H9 (cell line): ENCODE results near the gene THSD7A. TPM values are rescaled to one million over a fixed set of nuclear protein-coding genes. Genes with fewer than 3 reads are reported as not detected.

ENCODE experiments used
- DNase-seq: peaks from one replicate; pipeline ENCODE4 v3.0.0-alpha.2; 2017
- H2AFZ ChIP-seq: one replicate; pipeline ENCODE4 v1.6.1; 2013; ENCODE audit warnings: mild to moderate bottlenecking, low read length, control low read depth, moderate library complexity
- H2AK5ac ChIP-seq: 2 replicates; pipeline ENCODE4 v1.6.1; 2013; ENCODE audit warnings: low read length, control low read depth, mixed read lengths; ENCODE audit not compliant: insufficient read length
- H2BK120ac ChIP-seq: one replicate; pipeline ENCODE4 v1.6.1; 2013; ENCODE audit warnings: low read depth, mild to moderate bottlenecking, low read length, control low read depth, inconsistent platforms; ENCODE audit not compliant: poor library complexity, severe bottlenecking
- H2BK12ac ChIP-seq: 2 replicates; pipeline ENCODE4 v1.6.1; 2013; ENCODE audit warnings: low read length, control low read depth, mixed read lengths, low read depth; ENCODE audit not compliant: insufficient read length
- H2BK15ac ChIP-seq: 2 replicates; pipeline ENCODE4 v1.6.1; 2013; ENCODE audit warnings: low read depth, low read length, control low read depth
- H2BK20ac ChIP-seq: one replicate; pipeline ENCODE4 v1.6.1; 2013; ENCODE audit warnings: low read depth, mild to moderate bottlenecking, low read length, control low read depth, inconsistent platforms; ENCODE audit not compliant: poor library complexity, severe bottlenecking
- H2BK5ac ChIP-seq: 2 replicates; pipeline ENCODE4 v1.6.1; 2013; ENCODE audit warnings: low read length, control low read depth, mixed read lengths; ENCODE audit not compliant: insufficient read length
- H3K14ac ChIP-seq: 2 replicates; pipeline ENCODE4 v1.6.1; 2013; ENCODE audit warnings: low read length, control low read depth; ENCODE audit not compliant: insufficient read depth
- H3K18ac ChIP-seq: 2 replicates; pipeline ENCODE4 v1.6.1; 2013; ENCODE audit warnings: low read depth, mild to moderate bottlenecking, mixed read lengths, low read length, control low read depth; ENCODE audit not compliant: insufficient read length
- H3K23ac ChIP-seq: 2 replicates; pipeline ENCODE4 v1.6.1; 2013; ENCODE audit warnings: low read length, control low read depth, mixed read lengths, low read depth; ENCODE audit not compliant: insufficient read length
- H3K23me2 ChIP-seq: 2 replicates; pipeline ENCODE4 v1.6.1; 2013; ENCODE audit warnings: low read depth, mild to moderate bottlenecking, mixed read lengths, low read length, control low read depth; ENCODE audit not compliant: insufficient read length, poor library complexity, severe bottlenecking
- H3K27ac ChIP-seq: 2 replicates; pipeline ENCODE4 v1.5.1; 2013; ENCODE audit warnings: low read length, control low read depth, mixed read lengths, low read depth; ENCODE audit not compliant: insufficient read length
- H3K27me3 ChIP-seq: 2 replicates; pipeline ENCODE4 v1.6.1; 2013; ENCODE audit warnings: low read length, control low read depth, inconsistent platforms; ENCODE audit not compliant: insufficient read depth
- H3K4ac ChIP-seq: 2 replicates; pipeline ENCODE4 v1.6.1; 2013; ENCODE audit warnings: low read depth, mild to moderate bottlenecking, control low read depth, inconsistent platforms, low read length, moderate library complexity
- H3K4me1 ChIP-seq: 2 replicates; pipeline ENCODE4 v1.6.1; 2013; ENCODE audit warnings: low read length, control low read depth, inconsistent platforms; ENCODE audit not compliant: insufficient read depth
- H3K4me2 ChIP-seq: 2 replicates; pipeline ENCODE4 v1.6.1; 2013; ENCODE audit warnings: low read length, control low read depth, mixed read lengths; ENCODE audit not compliant: insufficient read length, insufficient read depth
- H3K56ac ChIP-seq: 2 replicates; pipeline ENCODE4 v1.6.1; 2013; ENCODE audit warnings: low read depth, mild to moderate bottlenecking, mixed read lengths, low read length, control low read depth; ENCODE audit not compliant: insufficient read length
- H3K79me1 ChIP-seq: 2 replicates; pipeline ENCODE4 v1.6.1; 2013; ENCODE audit warnings: low read depth, mild to moderate bottlenecking, moderate library complexity, low read length, control low read depth, inconsistent platforms; ENCODE audit not compliant: insufficient read depth, poor library complexity, severe bottlenecking
- H3K79me2 ChIP-seq: 2 replicates; pipeline ENCODE4 v1.6.1; 2013; ENCODE audit warnings: low read length, control low read depth, inconsistent platforms; ENCODE audit not compliant: insufficient read depth
- H3K9ac ChIP-seq: 2 replicates; pipeline ENCODE4 v1.6.1; 2013; ENCODE audit warnings: low read length, control low read depth, mixed read lengths; ENCODE audit not compliant: insufficient read length; ENCODE audit errors: extremely low read depth
- H3K9me3 ChIP-seq: one replicate; pipeline ENCODE4 v1.6.1; 2013; ENCODE audit warnings: low read depth, low read length, inconsistent platforms; ENCODE audit not compliant: control insufficient read depth
- H3T11ph ChIP-seq: one replicate; pipeline ENCODE4 v1.6.1; 2013; ENCODE audit warnings: mild to moderate bottlenecking, low read length, control low read depth, inconsistent platforms
- H4K20me1 ChIP-seq: one replicate; pipeline ENCODE4 v1.6.1; 2013; ENCODE audit not compliant: control insufficient read depth, insufficient read length, insufficient read depth
- H4K5ac ChIP-seq: 2 replicates; pipeline ENCODE4 v1.6.1; 2013; ENCODE audit warnings: low read depth, mild to moderate bottlenecking, mixed read lengths, low read length, control low read depth; ENCODE audit not compliant: insufficient read length
- H4K8ac ChIP-seq: replicated peaks from 2 replicates; pipeline ENCODE4 v1.6.1; 2013; ENCODE audit warnings: low read length, control low read depth, mixed read lengths, low read depth; ENCODE audit not compliant: insufficient read length
- H4K91ac ChIP-seq: 2 replicates; pipeline ENCODE4 v1.6.1; 2013; ENCODE audit warnings: low read depth, mild to moderate bottlenecking, moderate library complexity, mixed read lengths, low read length, control low read depth; ENCODE audit not compliant: insufficient read length
- H3K27ac Mint-ChIP-seq, 3 experiments: 2 replicates in 2 of 3; 3 replicates in 1 of 3; pipeline ENCODE4 v1.8.0; 2020 to 2021; ENCODE audit warnings: mixed read lengths in 3 of 3, mild to moderate bottlenecking in 1 of 3, moderate library complexity in 1 of 3
- H3K27me3 Mint-ChIP-seq: 2 replicates; pipeline ENCODE4 v1.8.0; 2021; ENCODE audit warnings: low read depth, mild to moderate bottlenecking, moderate library complexity, mixed read lengths
- H3K36me3 Mint-ChIP-seq, 3 experiments: 2 replicates in 2 of 3; 3 replicates in 1 of 3; pipeline ENCODE4 v1.8.0; 2020 to 2021; ENCODE audit warnings: low read depth in 3 of 3, mixed read lengths in 3 of 3; ENCODE audit not compliant: insufficient read depth in 1 of 3
- H3K4me1 Mint-ChIP-seq, 2 experiments: 2 replicates each; pipeline ENCODE4 v1.8.0; 2020; ENCODE audit warnings: mixed read lengths in 2 of 2
- H3K4me3 Mint-ChIP-seq, 2 experiments: 2 replicates in 1 of 2; 3 replicates in 1 of 2; pipeline ENCODE4 v1.8.0; 2020 to 2021; ENCODE audit warnings: mild to moderate bottlenecking in 2 of 2, mixed read lengths in 2 of 2, moderate library complexity in 1 of 2
- H3K9me3 Mint-ChIP-seq, 2 experiments: 2 replicates in 1 of 2; 3 replicates in 1 of 2; pipeline ENCODE4 v1.8.0; 2020; ENCODE audit warnings: mild to moderate bottlenecking in 2 of 2, mixed read lengths in 2 of 2, moderate library complexity in 1 of 2
- WGBS: extraction: QIAGEN DNeasy Blood & Tissue Kit; methylation state at CpG from one replicate; pipeline ENCODE4 v1.1.7; 2013; ENCODE audit warnings: missing lambda C conversion rate, low lambda C conversion rate, mixed read lengths; ENCODE audit not compliant: insufficient read length; ENCODE audit errors: extremely low coverage; 5-methylcytosine and 5-hydroxymethylcytosine counted together
- total RNA-seq: library from RNA; stranded (reverse); gene quantifications from 2 replicates; pipeline ENCODE4 v1.2.1, GENCODE V29; 2021
- TF ChIP-seq, protein P1 (sequence below): fragments of 200-600 bp; sonication (generic); conservative IDR thresholded peaks from 3 replicates; pipeline ENCODE4 v1.8.0; 2021; ENCODE audit warnings: antibody characterized with exemption, mild to moderate bottlenecking

The THSD7A gene
- total RNA-seq, 1 experiment from 2014 or later = 0.42 TPM

GRCh38 chr7:11538751-11539299 lies 293.2 kb downstream of the THSD7A start:
- no CpG with 5 or more reads among the region's 1 CpG for WGBS
- TF ChIP-seq, protein P1, sequence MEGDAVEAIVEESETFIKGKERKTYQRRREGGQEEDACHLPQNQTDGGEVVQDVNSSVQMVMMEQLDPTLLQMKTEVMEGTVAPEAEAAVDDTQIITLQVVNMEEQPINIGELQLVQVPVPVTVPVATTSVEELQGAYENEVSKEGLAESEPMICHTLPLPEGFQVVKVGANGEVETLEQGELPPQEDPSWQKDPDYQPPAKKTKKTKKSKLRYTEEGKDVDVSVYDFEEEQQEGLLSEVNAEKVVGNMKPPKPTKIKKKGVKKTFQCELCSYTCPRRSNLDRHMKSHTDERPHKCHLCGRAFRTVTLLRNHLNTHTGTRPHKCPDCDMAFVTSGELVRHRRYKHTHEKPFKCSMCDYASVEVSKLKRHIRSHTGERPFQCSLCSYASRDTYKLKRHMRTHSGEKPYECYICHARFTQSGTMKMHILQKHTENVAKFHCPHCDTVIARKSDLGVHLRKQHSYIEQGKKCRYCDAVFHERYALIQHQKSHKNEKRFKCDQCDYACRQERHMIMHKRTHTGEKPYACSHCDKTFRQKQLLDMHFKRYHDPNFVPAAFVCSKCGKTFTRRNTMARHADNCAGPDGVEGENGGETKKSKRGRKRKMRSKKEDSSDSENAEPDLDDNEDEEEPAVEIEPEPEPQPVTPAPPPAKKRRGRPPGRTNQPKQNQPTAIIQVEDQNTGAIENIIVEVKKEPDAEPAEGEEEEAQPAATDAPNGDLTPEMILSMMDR = no peak
- H3K56ac ChIP-seq = no peak overlapping the region
- Mint-ChIP-seq H3K27me3 (no peaks in the 10 kb centered on the region), H3K9me3 (no peaks in the 10 kb centered on the region), H3K4me3 (no peak overlapping the region), H3K36me3 (peaks cover 0 to 2% (median 0%) of the 10 kb centered on the region in 3 experiments; a peak in 1 of 7 replicates), H3K27ac (no peak overlapping the region; a peak in 1 of 7 replicates), H3K4me1 (peaks cover 5 to 9% of the 10 kb centered on the region in 2 experiments)
- no peak overlapping the region for H3K14ac ChIP-seq
- no peak for DNase-seq
- H2BK120ac ChIP-seq = no peak overlapping the region
- H2AK5ac ChIP-seq = no peak overlapping the region
- H3K79me1 ChIP-seq = no peaks in the 10 kb centered on the region
- H3T11ph ChIP-seq = no peak overlapping the region
- no peak overlapping the region for H3K23ac ChIP-seq
- no peaks in the 10 kb centered on the region for H3K4me1 ChIP-seq
- H2AFZ ChIP-seq = no peak overlapping the region
- no peak overlapping the region for H4K8ac ChIP-seq
- H3K27ac ChIP-seq = no peak overlapping the region
- no peak overlapping the region for H4K91ac ChIP-seq
- H4K5ac ChIP-seq = no peak overlapping the region
- H3K9ac ChIP-seq = no peak overlapping the region
- H3K4me2 ChIP-seq = no peak overlapping the region
- no peak overlapping the region for H3K4ac ChIP-seq
- no peak overlapping the region for H2BK20ac ChIP-seq
- no peak overlapping the region for H3K18ac ChIP-seq
- no peaks in the 10 kb centered on the region for H4K20me1 ChIP-seq
- no peaks in the 10 kb centered on the region for H3K79me2 ChIP-seq
- H3K9me3 ChIP-seq = no peaks in the 10 kb centered on the region
- H3K23me2 ChIP-seq = no peaks in the 10 kb centered on the region
- no peaks in the 10 kb centered on the region for H3K27me3 ChIP-seq
- H2BK5ac ChIP-seq = no peak overlapping the region
- no peak overlapping the region for H2BK15ac ChIP-seq
- H2BK12ac ChIP-seq = no peak overlapping the region
